ENCODE measurements around the gene LHFPL6.

- TF ChIP-seq CTCF (IDR thresholded peaks at IDR 0.05), result no peak
- no peak for TF ChIP-seq POLR2A (IDR thresholded peaks at IDR 0.05)
Measured at GRCh38 chr13:39317291-39317690, 285.7 kb downstream of the LHFPL6 start.
